ENCODE data around the gene CDK11B.

CDK11B gene

GRCh38 chr1:1616838-1617237, 42.0 kb downstream of the CDK11B start:
- no peaks in the 10 kb centered on the region for H3K9me2 ChIP-seq (replicated peaks; ENCODE audit: control insufficient read depth, low read length)

GRCh38 chr1:1616045-1616790, 42.6 kb downstream of the CDK11B start:
- Histone ChIP-seq H3K9me2 (replicated peaks; ENCODE audit: control insufficient read depth, low read length) (no peaks in the 10 kb centered on the region), H3K27me3 (ENCODE audit: control insufficient read depth, low read length) (no peaks in the 10 kb centered on the region), H4K20me1 (ENCODE audit: control insufficient read depth, insufficient read depth, low read depth, low read length) (peaks cover 7% of the 10 kb centered on the region; the same call in 1 of the 2 replicates), H3F3A (ENCODE audit: control insufficient read depth, insufficient read depth) (no peaks in the 10 kb centered on the region; the same call in 1 of the 2 replicates), H3K4me1 (ENCODE audit: control insufficient read depth, low read length) (peaks cover 23% of the 10 kb centered on the region), H3K4me2 (ENCODE audit: low read length) (peak overlapping the region; percentile 99), H3K4me3 (ENCODE audit: low read length) (peak overlapping the region; percentile 98), H3K27ac (ENCODE audit: low read depth, low read length) (no peak overlapping the region), H3K36me3 (ENCODE audit: control insufficient read depth, low read length) (peaks cover 3% of the 10 kb centered on the region), H3K9me3 (ENCODE audit: control insufficient read depth, insufficient read depth, low read length) (no peaks in the 10 kb centered on the region), H3K79me2 (ENCODE audit: control insufficient read depth, low read length) (peaks cover 25% of the 10 kb centered on the region)
- TF ChIP-seq EZH2phosphoT487 (IDR thresholded peaks at IDR 0.05; ENCODE audit: borderline replicate concordance, low read length) (no peak), CTCF (IDR thresholded peaks at IDR 0.05; ENCODE audit: low read depth, low read length, poor library complexity, severe bottlenecking) (no peak)

More at GRCh38 chr1:1616838-1617237, 42.0 kb downstream of the CDK11B start:
- Histone ChIP-seq H3K36me3 (ENCODE audit: control insufficient read depth, low read length) (peaks cover 3% of the 10 kb centered on the region), H3K27me3 (ENCODE audit: control insufficient read depth, low read length) (no peaks in the 10 kb centered on the region), H4K20me1 (ENCODE audit: control insufficient read depth, insufficient read depth, low read depth, low read length) (peaks cover 7% of the 10 kb centered on the region; the same call in 1 of the 2 replicates), H3F3A (ENCODE audit: control insufficient read depth, insufficient read depth) (no peaks in the 10 kb centered on the region; the same call in 1 of the 2 replicates), H3K4me1 (ENCODE audit: control insufficient read depth, low read length) (peaks cover 23% of the 10 kb centered on the region), H3K4me3 (ENCODE audit: low read length) (peak overlapping the region; percentile 98), H3K79me2 (ENCODE audit: control insufficient read depth, low read length) (peaks cover 25% of the 10 kb centered on the region), H3K9me3 (ENCODE audit: control insufficient read depth, insufficient read depth, low read length) (no peaks in the 10 kb centered on the region), H3K4me2 (ENCODE audit: low read length) (peak overlapping the region; percentile 99), H3K27ac (ENCODE audit: low read depth, low read length) (no peak overlapping the region)
- TF ChIP-seq EZH2phosphoT487 (IDR thresholded peaks at IDR 0.05; ENCODE audit: borderline replicate concordance, low read length) (no peak), CTCF (IDR thresholded peaks at IDR 0.05; ENCODE audit: low read depth, low read length, poor library complexity, severe bottlenecking) (no peak)

GRCh38 chr1:1615256-1616044, 43.4 kb downstream of the CDK11B start, which contains the start of gene MIB2:
MIB2 (plus strand) TSS chr1:1615500; CDS start chr1:1623453, 7,953 bp downstream.
- Histone ChIP-seq H3K4me2 (ENCODE audit: low read length) (peak within 1 kb of the TSS; percentile 99), H4K20me1 (ENCODE audit: control insufficient read depth, insufficient read depth, low read depth, low read length) (peaks cover 7% of the 10 kb centered on the region; the same call in 1 of the 2 replicates)
- TF ChIP-seq EZH2phosphoT487 (IDR thresholded peaks at IDR 0.05; ENCODE audit: borderline replicate concordance, low read length), result no peak
- no peak for TF ChIP-seq CTCF (IDR thresholded peaks at IDR 0.05; ENCODE audit: low read depth, low read length, poor library complexity, severe bottlenecking)

More at GRCh38 chr1:1615256-1616044, 43.4 kb downstream of the CDK11B start, which contains the start of gene MIB2:
- peaks cover 3% of the 10 kb centered on the region for H3K36me3 ChIP-seq (ENCODE audit: control insufficient read depth, low read length)
- peak within 1 kb of the TSS; percentile 98 for H3K4me3 ChIP-seq (ENCODE audit: low read length)
- H3K4me1 ChIP-seq (ENCODE audit: control insufficient read depth, low read length), result peaks cover 23% of the 10 kb centered on the region
- peaks cover 3% of the 10 kb centered on the region; the same call in 1 of the 2 replicates for H3F3A ChIP-seq (ENCODE audit: control insufficient read depth, insufficient read depth)
- H3K27ac ChIP-seq (ENCODE audit: low read depth, low read length), result peak within 1 kb of the TSS; percentile 95
- H3K79me2 ChIP-seq (ENCODE audit: control insufficient read depth, low read length), result peaks cover 25% of the 10 kb centered on the region
- no peaks in the 10 kb centered on the region for H3K27me3 ChIP-seq (ENCODE audit: control insufficient read depth, low read length)
- no peaks in the 10 kb centered on the region for H3K9me3 ChIP-seq (ENCODE audit: control insufficient read depth, insufficient read depth, low read length)
- H3K9me2 ChIP-seq (replicated peaks; ENCODE audit: control insufficient read depth, low read length), result no peaks in the 10 kb centered on the region

All from DOHH2 (cell line).